A549 (cell line): ENCODE results near the gene SYNGR2.

Source experiments
- CTCF ChIP-seq: fragments of >200 bp; sonication (Bioruptor Twin); formaldehyde crosslinking; IDR thresholded peaks from 3 replicates; pipeline ENCODE4 v1.5.1; 2016
- HOXB13 ChIP-seq: fragments of 250-450 bp; sonication (Bioruptor Pico); IDR thresholded peaks from 2 replicates; pipeline ENCODE4 v1.5.0; 2020; ENCODE audit warnings: low read depth, mild to moderate bottlenecking, moderate library complexity
- POLR2A ChIP-seq: IDR thresholded peaks from 2 replicates; pipeline ENCODE4 v1.6.1; 2012; ENCODE audit warnings: mild to moderate bottlenecking, low read length

GRCh38 chr17:78140169-78141051, 28.0 kb upstream of the SYNGR2 start:
- TF ChIP-seq HOXB13 (CRISPR knock-in tag) (no peak), POLR2A (peak; percentile 71), CTCF (no peak)
